ENCODE results near the gene CBFA2T2. TPM values are rescaled to one million over a fixed set of nuclear protein-coding genes. Genes with fewer than 3 reads are reported as not detected.
"Not testable (repeated sequence)": the region's sequence is repeated elsewhere in the genome, so short reads cannot be mapped to it uniquely, and the experiment has no call there.

Gene CBFA2T2
- total RNA-seq, 1 experiment from 2014 or later = 15.4 TPM

- Mint-ChIP-seq H3K4me1 (ENCODE audit: insufficient read depth, unreplicated experiment) (peaks cover 16% of the 10 kb centered on the region), H3K27ac (ENCODE audit: low read depth, unreplicated experiment) (no peak overlapping the region), H3K27me3 (ENCODE audit: insufficient read depth, unreplicated experiment) (no peaks in the 10 kb centered on the region), H3K36me3 (ENCODE audit: insufficient read depth, unreplicated experiment) (no peaks in the 10 kb centered on the region), H3K4me3 (ENCODE audit: unreplicated experiment) (no peak overlapping the region), H3K9me3 (ENCODE audit: unreplicated experiment) (no peaks in the 10 kb centered on the region)
- TF ChIP-seq CTCF (IDR thresholded peaks at IDR 0.05; ENCODE audit: unreplicated experiment) = no peak
- POLR2A ChIA-PET = interaction anchor here (0.6 to 1.6 kb wide), 6 partner anchors 9 to 295 kb away, joined by 3 to 6 read pairs (median 4); no protein-coding TSS in a partner anchor
- BruUV-seq (replicated peaks) = no TSS peak
- no peak for DNase-seq (ENCODE audit: unreplicated experiment)
- intact Hi-C loops (cut with micrococcal nuclease) = no loop called here
- CTCF ChIA-PET = interaction anchor here (0.6 kb wide), 2 partner anchors 9 to 19 kb away, joined by 3 to 6 read pairs; no protein-coding TSS in a partner anchor
These were observed 41.4 kb downstream of the CBFA2T2 start for GRCh38 chr20:33531047-33531877.

- DNase-seq (ENCODE audit: unreplicated experiment) = no peak
- H3K4me1 Mint-ChIP-seq (ENCODE audit: insufficient read depth, unreplicated experiment) = peaks cover 16% of the 10 kb centered on the region
- ChIA-PET CTCF (interaction anchor here (0.6 kb wide), 1 partner anchor 20 kb away, joined by 6 read pairs; no protein-coding TSS in a partner anchor), POLR2A (interaction anchor here (0.6 to 1.6 kb wide), 6 partner anchors 10 to 296 kb away, joined by 3 to 10 read pairs (median 4); partner anchors contain the start of gene CBFA2T2)
- intact Hi-C loops (cut with micrococcal nuclease) = no loop called here
- TF ChIP-seq CTCF (IDR thresholded peaks at IDR 0.05; ENCODE audit: unreplicated experiment) = no peak
- no peak overlapping the region for H3K4me3 Mint-ChIP-seq (ENCODE audit: unreplicated experiment)
- no peak overlapping the region for H3K27ac Mint-ChIP-seq (ENCODE audit: low read depth, unreplicated experiment)
- BruUV-seq (replicated peaks) = no TSS peak
- H3K36me3 Mint-ChIP-seq (ENCODE audit: insufficient read depth, unreplicated experiment) = no peaks in the 10 kb centered on the region
- H3K9me3 Mint-ChIP-seq (ENCODE audit: unreplicated experiment) = no peaks in the 10 kb centered on the region
- no peaks in the 10 kb centered on the region for H3K27me3 Mint-ChIP-seq (ENCODE audit: insufficient read depth, unreplicated experiment)
These were observed 42.0 kb downstream of the CBFA2T2 start for GRCh38 chr20:33531885-33532284.

GRCh38 chr20:33532753-33533459, 43.0 kb downstream of the CBFA2T2 start:
- POLR2A ChIA-PET = interaction anchor here (1.0 to 1.6 kb wide), 3 partner anchors 11 to 43 kb away, joined by 3 to 10 read pairs (median 6); partner anchors contain the start of gene CBFA2T2
- no peaks in the 10 kb centered on the region for H3K9me3 Mint-ChIP-seq (ENCODE audit: unreplicated experiment)
- DNase-seq (ENCODE audit: unreplicated experiment) = no peak
- H3K27me3 Mint-ChIP-seq (ENCODE audit: insufficient read depth, unreplicated experiment) = no peaks in the 10 kb centered on the region
- no peaks in the 10 kb centered on the region for H3K36me3 Mint-ChIP-seq (ENCODE audit: insufficient read depth, unreplicated experiment)
- no TSS peak for BruUV-seq (replicated peaks)
- no peak overlapping the region for H3K27ac Mint-ChIP-seq (ENCODE audit: low read depth, unreplicated experiment)
- intact Hi-C loops (cut with micrococcal nuclease) = no loop called here
- no peak for TF ChIP-seq CTCF (IDR thresholded peaks at IDR 0.05; ENCODE audit: unreplicated experiment)
- peaks cover 16% of the 10 kb centered on the region for H3K4me1 Mint-ChIP-seq (ENCODE audit: insufficient read depth, unreplicated experiment)
- no peak overlapping the region for H3K4me3 Mint-ChIP-seq (ENCODE audit: unreplicated experiment)
- CTCF ChIA-PET = interaction anchor here (1.4 kb wide), 1 partner anchor 56 kb away, joined by 4 read pairs; no protein-coding TSS in a partner anchor

GRCh38 chr20:33535717-33536116, 45.8 kb downstream of the CBFA2T2 start:
- H3K4me1 Mint-ChIP-seq (ENCODE audit: insufficient read depth, unreplicated experiment) = peaks cover 16% of the 10 kb centered on the region
- intact Hi-C loops (cut with micrococcal nuclease); CTCF ChIA-PET; BruUV-seq (replicated peaks); H3K27me3 Mint-ChIP-seq (ENCODE audit: insufficient read depth, unreplicated experiment); H3K36me3 Mint-ChIP-seq (ENCODE audit: insufficient read depth, unreplicated experiment); H3K9me3 Mint-ChIP-seq (ENCODE audit: unreplicated experiment); H3K27ac Mint-ChIP-seq (ENCODE audit: low read depth, unreplicated experiment); DNase-seq (ENCODE audit: unreplicated experiment); H3K4me3 Mint-ChIP-seq (ENCODE audit: unreplicated experiment); POLR2A ChIA-PET: not testable (repeated sequence)
